ENCODE results near the gene CLCA1. TPM values are rescaled to one million over a fixed set of nuclear protein-coding genes. Genes with fewer than 3 reads are reported as not detected.

CLCA1 gene
- total RNA-seq, 1 donor from 2014 or later: 0.05 TPM

- intact Hi-C loops (cut with micrococcal nuclease): no loop called here
- H3K27me3 ChIP-seq (ENCODE audit: low read depth): no peaks in the 10 kb centered on the region
- H3K4me3 ChIP-seq: no peak overlapping the region
- no peaks in the 10 kb centered on the region for H3K36me3 ChIP-seq
- H3K27ac ChIP-seq (replicated peaks): no peak overlapping the region
- no peaks in the 10 kb centered on the region for H3K4me1 ChIP-seq
- no peak for DNase-seq
- no peaks in the 10 kb centered on the region for H3K9me3 ChIP-seq (replicated peaks)
- no peak for TF ChIP-seq CTCF (IDR thresholded peaks at IDR 0.05; ENCODE audit: borderline replicate concordance)
Measured at GRCh38 chr1:86530211-86530845, 61.6 kb downstream of the CLCA1 start.

GRCh38 chr1:86537928-86538695 lies 69.4 kb downstream of the CLCA1 start:
- intact Hi-C loops (cut with micrococcal nuclease): no loop called here
- Histone ChIP-seq H3K9me3 (replicated peaks) (no peaks in the 10 kb centered on the region), H3K4me3 (no peak overlapping the region), H3K4me1 (no peaks in the 10 kb centered on the region), H3K36me3 (no peaks in the 10 kb centered on the region), H3K27me3 (ENCODE audit: low read depth) (peaks cover 17% of the 10 kb centered on the region), H3K27ac (replicated peaks) (no peak overlapping the region)
- DNase-seq: no peak
- TF ChIP-seq CTCF (IDR thresholded peaks at IDR 0.05; ENCODE audit: borderline replicate concordance): no peak

- no peak for DNase-seq
- intact Hi-C loops (cut with micrococcal nuclease): no loop called here
- H3K4me1 ChIP-seq: no peaks in the 10 kb centered on the region
- no peak overlapping the region for H3K4me3 ChIP-seq
- H3K36me3 ChIP-seq: no peaks in the 10 kb centered on the region
- no peak for TF ChIP-seq CTCF (IDR thresholded peaks at IDR 0.05; ENCODE audit: borderline replicate concordance)
- H3K27ac ChIP-seq (replicated peaks): no peak overlapping the region
- H3K27me3 ChIP-seq (ENCODE audit: low read depth): peaks cover 17% of the 10 kb centered on the region
- H3K9me3 ChIP-seq (replicated peaks): no peaks in the 10 kb centered on the region
Measured at GRCh38 chr1:86538775-86539174, 70.0 kb downstream of the CLCA1 start.

GRCh38 chr1:86541859-86542258 lies 73.1 kb downstream of the CLCA1 start:
- intact Hi-C loops (cut with micrococcal nuclease): no loop called here
- no peak for DNase-seq
- Histone ChIP-seq H3K27ac (replicated peaks) (no peak overlapping the region), H3K4me3 (no peak overlapping the region), H3K9me3 (replicated peaks) (peaks cover 13% of the 10 kb centered on the region), H3K4me1 (no peaks in the 10 kb centered on the region), H3K36me3 (no peaks in the 10 kb centered on the region), H3K27me3 (ENCODE audit: low read depth) (peaks cover 17% of the 10 kb centered on the region)
- no peak for TF ChIP-seq CTCF (IDR thresholded peaks at IDR 0.05; ENCODE audit: borderline replicate concordance)

GRCh38 chr1:86542631-86543030 lies 73.9 kb downstream of the CLCA1 start:
- Histone ChIP-seq H3K4me1 (no peaks in the 10 kb centered on the region), H3K27ac (replicated peaks) (no peak overlapping the region), H3K9me3 (replicated peaks) (peaks cover 13% of the 10 kb centered on the region), H3K36me3 (no peaks in the 10 kb centered on the region), H3K4me3 (no peak overlapping the region), H3K27me3 (ENCODE audit: low read depth) (peaks cover 14% of the 10 kb centered on the region)
- no peak for DNase-seq
- intact Hi-C loops (cut with micrococcal nuclease): no loop called here
- TF ChIP-seq CTCF (IDR thresholded peaks at IDR 0.05; ENCODE audit: borderline replicate concordance): no peak

Measured in left ventricle myocardium inferior (tissue), 1 donor.